Measurements from ENCODE around the gene MAFF.

Gene MAFF

DNA sequence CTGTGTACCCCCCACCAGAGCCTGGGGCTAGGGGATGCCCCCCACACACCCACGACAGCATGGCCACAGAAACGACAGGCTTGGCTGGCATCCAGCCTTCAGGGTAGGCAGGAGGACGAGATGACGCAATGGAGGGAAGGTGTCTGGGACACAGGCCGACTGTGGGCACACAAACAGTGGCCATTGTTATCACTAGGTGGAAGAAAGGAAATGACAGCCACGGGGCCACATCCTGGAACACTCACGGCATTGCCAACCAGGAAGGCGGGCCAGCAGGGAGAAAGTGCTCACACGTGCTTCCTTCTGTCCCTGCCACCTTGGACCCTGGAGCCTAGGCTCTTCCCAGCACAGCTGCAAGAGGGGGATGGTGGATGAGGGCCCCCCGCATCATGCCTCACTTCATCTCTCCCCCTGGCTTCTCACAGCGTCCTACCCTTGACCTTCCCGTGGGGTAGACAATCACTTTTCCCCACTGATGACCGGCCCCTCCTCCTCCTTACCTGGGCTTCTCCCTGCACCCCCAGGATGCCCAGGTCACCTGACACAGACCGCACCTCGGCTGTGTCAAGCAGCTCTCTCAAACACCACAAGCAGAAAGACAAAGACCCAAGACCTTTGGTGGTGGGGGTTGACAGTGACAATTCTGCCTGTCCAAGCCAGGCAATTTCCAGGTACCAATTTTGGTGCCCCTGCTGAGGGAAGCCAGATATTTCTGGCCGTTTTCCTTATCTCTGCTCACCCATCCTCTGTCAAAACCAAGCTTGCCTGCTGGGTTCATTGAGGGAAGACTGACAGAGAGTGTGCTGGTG, 28.8 kb upstream of the MAFF start:
- Histone ChIP-seq H3K27me3 (ENCODE audit: insufficient read depth, poor library complexity, severe bottlenecking) (no peaks in the 10 kb centered on the region), H3K27ac (ENCODE audit: poor library complexity, severe bottlenecking) (peak overlapping the region; percentile 62), H3K9me3 (ENCODE audit: severe bottlenecking) (no peaks in the 10 kb centered on the region), H3K4me3 (ENCODE audit: severe bottlenecking) (no peak overlapping the region), H3K4me1 (ENCODE audit: insufficient read depth, poor library complexity, severe bottlenecking) (peaks cover 26% of the 10 kb centered on the region), H3K36me3 (ENCODE audit: low read depth) (no peaks in the 10 kb centered on the region)
- TF ChIP-seq, protein P1, sequence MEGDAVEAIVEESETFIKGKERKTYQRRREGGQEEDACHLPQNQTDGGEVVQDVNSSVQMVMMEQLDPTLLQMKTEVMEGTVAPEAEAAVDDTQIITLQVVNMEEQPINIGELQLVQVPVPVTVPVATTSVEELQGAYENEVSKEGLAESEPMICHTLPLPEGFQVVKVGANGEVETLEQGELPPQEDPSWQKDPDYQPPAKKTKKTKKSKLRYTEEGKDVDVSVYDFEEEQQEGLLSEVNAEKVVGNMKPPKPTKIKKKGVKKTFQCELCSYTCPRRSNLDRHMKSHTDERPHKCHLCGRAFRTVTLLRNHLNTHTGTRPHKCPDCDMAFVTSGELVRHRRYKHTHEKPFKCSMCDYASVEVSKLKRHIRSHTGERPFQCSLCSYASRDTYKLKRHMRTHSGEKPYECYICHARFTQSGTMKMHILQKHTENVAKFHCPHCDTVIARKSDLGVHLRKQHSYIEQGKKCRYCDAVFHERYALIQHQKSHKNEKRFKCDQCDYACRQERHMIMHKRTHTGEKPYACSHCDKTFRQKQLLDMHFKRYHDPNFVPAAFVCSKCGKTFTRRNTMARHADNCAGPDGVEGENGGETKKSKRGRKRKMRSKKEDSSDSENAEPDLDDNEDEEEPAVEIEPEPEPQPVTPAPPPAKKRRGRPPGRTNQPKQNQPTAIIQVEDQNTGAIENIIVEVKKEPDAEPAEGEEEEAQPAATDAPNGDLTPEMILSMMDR (IDR thresholded peaks at IDR 0.05; ENCODE audit: poor library complexity, severe bottlenecking) = no peak
- ATAC-seq (ENCODE audit: low read depth) = 0 out of 3 replicates have a peak, but pooled peaks have one; percentile 23
- DNase-seq (ENCODE audit: low spot score) = no peak

DNA sequence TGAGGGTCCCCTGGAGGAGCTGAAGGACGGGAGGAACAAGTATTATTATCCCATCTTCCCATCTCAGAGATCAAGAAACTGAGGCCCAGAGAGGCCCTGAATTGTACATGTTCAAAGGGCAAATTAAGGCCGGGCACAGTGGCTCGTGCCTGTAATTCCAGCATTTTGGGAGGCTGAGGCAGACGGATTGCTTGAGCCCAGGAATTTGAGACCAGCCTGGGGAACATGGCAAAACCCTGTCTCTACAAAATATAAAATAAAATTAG, 28.2 kb upstream of the MAFF start:
- Histone ChIP-seq H3K36me3 (ENCODE audit: low read depth) (no peaks in the 10 kb centered on the region), H3K27ac (ENCODE audit: poor library complexity, severe bottlenecking) (peak overlapping the region; percentile 62), H3K4me1 (ENCODE audit: insufficient read depth, poor library complexity, severe bottlenecking) (peaks cover 30% of the 10 kb centered on the region), H3K4me3 (ENCODE audit: severe bottlenecking) (no peak overlapping the region), H3K27me3 (ENCODE audit: insufficient read depth, poor library complexity, severe bottlenecking) (no peaks in the 10 kb centered on the region), H3K9me3 (ENCODE audit: severe bottlenecking) (no peaks in the 10 kb centered on the region)
- no peak for DNase-seq (ENCODE audit: low spot score)
- TF ChIP-seq, protein P1 (IDR thresholded peaks at IDR 0.05; ENCODE audit: poor library complexity, severe bottlenecking) = no peak
- no peak for ATAC-seq (ENCODE audit: low read depth)

DNA sequence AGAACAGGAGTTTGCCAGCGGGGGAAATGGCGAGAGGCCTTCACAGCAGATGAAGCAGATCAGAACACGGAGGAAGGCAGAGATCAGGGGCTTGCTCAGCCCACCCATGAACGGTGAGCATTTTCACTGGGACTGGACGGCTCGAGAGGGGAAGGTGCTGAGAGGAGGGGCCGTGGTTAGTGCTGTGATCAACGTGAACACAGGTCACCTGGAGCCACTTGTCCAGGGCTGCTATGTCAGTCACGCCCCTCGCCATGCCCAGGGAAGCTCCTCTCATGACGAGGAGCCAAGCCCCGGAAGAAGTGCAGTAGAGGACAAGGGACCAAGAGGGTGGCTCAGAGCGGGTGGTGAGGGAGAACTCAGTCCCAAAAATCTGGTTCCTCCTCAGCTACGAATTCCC, 27.2 kb upstream of the MAFF start:
- DNase-seq (ENCODE audit: low spot score) (no peak), ATAC-seq (ENCODE audit: low read depth) (no peak)
- Histone ChIP-seq H3K9me3 (ENCODE audit: severe bottlenecking) (no peaks in the 10 kb centered on the region), H3K36me3 (ENCODE audit: low read depth) (no peaks in the 10 kb centered on the region), H3K27ac (ENCODE audit: poor library complexity, severe bottlenecking) (no peak overlapping the region), H3K4me1 (ENCODE audit: insufficient read depth, poor library complexity, severe bottlenecking) (peaks cover 34% of the 10 kb centered on the region), H3K4me3 (ENCODE audit: severe bottlenecking) (no peak overlapping the region), H3K27me3 (ENCODE audit: insufficient read depth, poor library complexity, severe bottlenecking) (no peaks in the 10 kb centered on the region)
- TF ChIP-seq, protein P1 (IDR thresholded peaks at IDR 0.05; ENCODE audit: poor library complexity, severe bottlenecking) = no peak

DNA sequence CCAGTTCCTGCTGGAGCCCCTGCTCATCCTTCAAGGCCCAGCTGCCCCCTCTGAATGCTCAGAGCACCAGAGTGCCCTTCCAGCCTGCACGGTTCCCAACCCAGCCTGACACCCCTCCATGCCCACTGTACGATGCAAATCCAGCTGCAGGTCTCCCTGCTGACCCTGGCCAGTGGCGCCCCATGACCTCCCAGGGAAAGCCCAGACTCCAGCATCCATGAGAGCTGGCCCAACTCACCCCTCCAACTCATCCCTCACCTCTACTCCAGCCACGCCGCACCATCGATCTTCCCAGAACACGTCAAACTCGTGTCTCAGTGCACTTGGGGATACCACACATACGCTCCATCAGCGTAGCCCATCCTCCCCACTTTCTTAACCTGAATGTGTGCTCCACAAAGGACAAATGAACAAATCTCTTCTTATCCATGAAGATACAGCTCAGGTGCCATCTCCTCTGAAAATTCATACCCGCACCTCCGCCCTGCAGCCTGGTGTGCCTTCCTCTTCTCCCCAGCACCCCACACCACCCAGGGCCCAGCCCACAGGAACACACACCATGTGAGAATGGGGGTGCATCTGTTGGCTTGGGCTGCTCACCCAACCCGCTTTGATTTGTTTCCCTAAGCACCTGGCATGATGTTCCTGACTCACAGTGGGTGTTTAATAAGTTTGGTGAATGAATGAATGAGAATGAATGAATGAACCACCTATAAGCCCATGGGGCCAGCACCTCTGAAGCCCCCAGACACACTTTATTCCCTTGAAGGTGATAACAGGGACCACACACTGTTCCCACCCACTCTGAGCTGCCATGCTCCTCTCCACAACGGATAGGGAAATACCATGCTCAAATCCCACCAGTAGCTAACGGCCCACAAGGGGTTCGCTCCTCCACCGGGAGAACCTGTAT, 26.3 kb upstream of the MAFF start:
- Histone ChIP-seq H3K9me3 (ENCODE audit: severe bottlenecking) (no peaks in the 10 kb centered on the region), H3K4me3 (ENCODE audit: severe bottlenecking) (no peak overlapping the region), H3K27ac (ENCODE audit: poor library complexity, severe bottlenecking) (no peak overlapping the region), H3K4me1 (ENCODE audit: insufficient read depth, poor library complexity, severe bottlenecking) (peaks cover 43% of the 10 kb centered on the region), H3K27me3 (ENCODE audit: insufficient read depth, poor library complexity, severe bottlenecking) (no peaks in the 10 kb centered on the region), H3K36me3 (ENCODE audit: low read depth) (no peaks in the 10 kb centered on the region)
- DNase-seq (ENCODE audit: low spot score) (no peak), ATAC-seq (ENCODE audit: low read depth) (no peak)
- TF ChIP-seq, protein P1 (IDR thresholded peaks at IDR 0.05; ENCODE audit: poor library complexity, severe bottlenecking) = no peak
